NOMO-1 treated with DMSO at 0.1 percent for 48 hours (cell line): ENCODE results near the gene SMNDC1.
"Not testable (repeated sequence)": the region's sequence is repeated elsewhere in the genome, so short reads cannot be mapped to it uniquely, and the experiment has no call there.

Experiments used
- DNase-seq: peaks from one replicate; lab custom pipeline; 2025; ENCODE audit not compliant: unreplicated experiment; lab: John Stamatoyannopoulos, UW

The SMNDC1 gene

GRCh38 chr10:110304780-110305421, at the start of gene SMNDC1:
TSS of gene SMNDC1 (minus strand) at chr10:110304920. CDS start at chr10:110303587, 1,333 bp downstream.
- peak; percentile 97 for DNase-seq

DNA sequence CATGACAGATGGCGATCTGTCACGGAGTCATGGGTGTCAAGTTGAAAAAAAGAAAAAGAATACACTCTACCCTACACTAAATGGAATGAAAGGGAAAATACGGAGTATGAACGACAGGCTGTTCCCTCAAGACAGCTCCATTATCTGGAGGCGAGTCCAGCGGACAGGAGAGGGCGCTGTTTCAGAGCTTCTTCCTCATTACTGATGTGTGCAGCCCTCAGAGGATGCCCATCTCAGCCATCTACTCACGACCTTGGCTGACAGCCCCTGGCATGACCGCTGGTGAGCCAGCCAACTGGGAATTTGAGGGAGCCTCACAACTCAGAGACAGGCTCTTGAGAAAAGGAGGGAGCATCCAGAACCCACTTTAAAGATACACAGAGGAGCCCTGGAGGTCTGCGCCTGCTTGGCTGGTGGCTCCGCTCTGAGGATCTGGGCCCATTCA, 49.6 kb upstream of the SMNDC1 start:
- DNase-seq, result peak; percentile 53

- DNase-seq, result no peak
These were observed 48.8 kb upstream of the SMNDC1 start for GRCh38 chr10:110353244-110354119.

- no peak for DNase-seq
These were observed 48.2 kb upstream of the SMNDC1 start for GRCh38 chr10:110352930-110353243.

GRCh38 chr10:110350812-110351211, 46.1 kb upstream of the SMNDC1 start:
- no peak for DNase-seq

DNA sequence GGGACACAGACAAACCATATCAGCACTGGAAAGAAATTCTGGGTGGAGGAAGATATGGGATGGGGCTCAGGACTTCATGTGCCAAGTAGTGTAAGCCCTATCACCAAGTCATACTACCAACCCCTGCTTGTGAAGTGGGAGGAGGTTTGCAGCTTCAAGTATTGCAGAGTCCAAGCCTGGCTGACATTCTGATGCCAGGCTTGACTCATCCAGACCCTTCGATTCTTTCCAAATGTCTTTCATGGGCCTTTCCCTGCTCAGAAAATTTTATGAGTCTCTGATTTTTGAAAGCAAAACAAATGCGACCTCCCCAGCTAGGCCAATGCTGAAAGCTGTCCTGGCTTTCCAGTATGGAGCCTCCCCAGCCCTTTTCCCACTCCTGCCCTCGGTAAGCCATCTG, 45.1 kb upstream of the SMNDC1 start:
- DNase-seq, result no peak

DNA sequence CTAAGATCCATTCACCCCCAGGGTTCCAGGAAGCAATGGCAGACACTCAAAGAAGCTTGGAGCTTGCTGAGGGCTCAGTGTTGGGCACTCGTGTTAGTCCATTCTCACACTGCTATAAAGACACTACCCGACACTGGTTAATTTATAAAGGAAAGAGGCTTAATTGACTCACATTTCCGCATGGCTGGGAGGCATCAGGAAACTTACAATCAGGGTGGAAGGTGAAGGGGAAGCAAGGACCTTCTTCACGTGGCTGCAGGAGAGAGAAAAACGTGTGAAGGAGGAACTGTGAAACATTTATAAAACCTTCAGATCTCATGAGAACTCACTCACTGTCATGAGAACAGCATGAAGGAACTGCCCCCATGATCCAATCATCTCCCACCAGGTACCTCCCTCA, 44.7 kb upstream of the SMNDC1 start:
- no peak for DNase-seq

GRCh38 chr10:110348336-110348735, 43.6 kb upstream of the SMNDC1 start:
- DNase-seq, result peak; percentile 26

GRCh38 chr10:110346914-110347313, 42.2 kb upstream of the SMNDC1 start:
- no peak for DNase-seq

GRCh38 chr10:110345286-110345685, 40.6 kb upstream of the SMNDC1 start:
- no peak for DNase-seq

DNA sequence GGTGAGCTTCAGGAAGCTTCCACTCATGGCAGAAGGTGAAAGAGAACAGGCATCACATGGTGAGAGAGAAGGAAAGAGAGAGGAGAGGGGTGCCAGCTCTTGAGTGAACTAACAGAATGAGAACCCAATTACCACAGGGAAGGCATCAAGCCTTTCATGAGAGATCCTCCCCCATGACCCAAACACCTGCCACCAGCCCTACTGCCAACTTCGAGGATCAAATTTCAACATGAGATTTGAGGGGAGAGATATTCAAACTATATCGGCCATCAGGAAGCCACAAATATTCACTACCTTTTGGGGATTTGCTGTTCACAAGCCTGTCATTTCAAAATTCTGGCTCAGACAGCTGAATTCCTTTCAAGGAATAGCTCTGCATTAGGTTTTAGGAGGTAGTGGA, 39.9 kb upstream of the SMNDC1 start:
- no peak for DNase-seq

- DNase-seq, result no peak
These were observed 39.2 kb upstream of the SMNDC1 start for GRCh38 chr10:110343947-110344346.

DNA sequence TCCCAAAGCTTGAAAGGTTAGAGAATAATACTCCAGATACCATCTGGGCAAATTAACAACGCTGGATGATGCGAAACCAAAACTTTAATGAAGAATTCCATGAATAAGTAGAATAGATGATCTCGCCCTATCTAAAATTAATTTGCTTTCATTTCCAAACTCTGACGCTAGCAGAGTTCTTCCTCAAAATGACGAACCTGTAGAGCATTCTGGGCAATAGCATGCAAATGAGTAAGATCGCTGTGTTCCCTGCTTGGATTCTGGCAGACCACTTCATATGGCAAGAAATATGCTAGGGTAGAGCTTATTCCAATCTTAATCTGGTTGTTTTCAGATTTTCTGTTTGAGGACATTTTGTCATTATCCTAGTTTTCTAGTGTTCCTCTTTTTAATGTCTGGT, 36.1 kb upstream of the SMNDC1 start:
- DNase-seq, result peak; percentile 27

DNA sequence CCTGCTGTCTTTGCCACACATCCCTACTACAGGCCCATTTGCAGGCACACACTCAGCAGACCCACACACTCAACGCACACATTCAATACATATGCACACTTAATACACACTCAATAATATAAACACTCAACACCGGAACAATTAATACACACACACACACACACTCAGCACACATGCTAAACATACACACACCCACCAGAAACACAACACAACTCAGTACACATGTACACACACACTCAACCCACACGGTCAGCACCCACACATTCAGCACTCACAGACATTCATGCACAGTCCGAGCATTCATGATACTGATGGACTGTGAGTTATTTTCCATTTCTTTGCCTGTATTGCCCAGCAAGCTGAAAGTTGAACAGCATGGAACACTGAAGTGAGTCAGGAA, 35.4 kb upstream of the SMNDC1 start:
- DNase-seq, result no peak

- DNase-seq, result no peak
These were observed 33.2 kb upstream of the SMNDC1 start for GRCh38 chr10:110337906-110338305.

- DNase-seq, result no peak
These were observed 32.7 kb upstream of the SMNDC1 start for GRCh38 chr10:110337401-110337800.

DNA sequence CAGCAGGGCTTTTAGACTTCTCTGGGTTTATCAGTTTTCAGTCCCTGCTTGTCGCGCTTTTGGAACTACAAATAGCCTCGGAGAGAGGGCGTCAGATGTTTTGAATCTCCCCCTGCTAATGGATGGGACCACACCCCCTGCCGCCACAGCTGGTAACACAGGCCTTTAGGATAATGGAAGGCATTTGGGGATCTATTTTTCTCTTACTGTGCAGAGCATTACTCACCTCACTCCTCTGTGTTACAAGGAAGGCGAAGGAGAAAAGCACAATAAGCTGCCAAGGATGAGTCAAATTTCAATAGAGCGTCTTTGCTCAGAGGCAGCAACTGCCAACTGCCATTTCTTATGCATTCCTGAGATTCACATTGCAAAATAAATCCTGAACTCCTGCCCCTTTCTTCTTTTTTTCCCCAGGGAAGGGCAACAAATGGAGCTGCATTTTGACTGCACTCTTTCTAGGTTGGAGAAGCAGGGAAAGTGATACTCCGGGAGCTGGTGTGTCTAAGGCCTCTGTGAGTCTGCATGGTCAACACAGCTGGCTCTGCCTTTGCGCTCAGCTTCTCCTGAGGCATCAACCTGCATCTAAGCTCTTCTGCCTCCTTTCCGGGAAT, 31.5 kb upstream of the SMNDC1 start:
- DNase-seq, result no peak

DNA sequence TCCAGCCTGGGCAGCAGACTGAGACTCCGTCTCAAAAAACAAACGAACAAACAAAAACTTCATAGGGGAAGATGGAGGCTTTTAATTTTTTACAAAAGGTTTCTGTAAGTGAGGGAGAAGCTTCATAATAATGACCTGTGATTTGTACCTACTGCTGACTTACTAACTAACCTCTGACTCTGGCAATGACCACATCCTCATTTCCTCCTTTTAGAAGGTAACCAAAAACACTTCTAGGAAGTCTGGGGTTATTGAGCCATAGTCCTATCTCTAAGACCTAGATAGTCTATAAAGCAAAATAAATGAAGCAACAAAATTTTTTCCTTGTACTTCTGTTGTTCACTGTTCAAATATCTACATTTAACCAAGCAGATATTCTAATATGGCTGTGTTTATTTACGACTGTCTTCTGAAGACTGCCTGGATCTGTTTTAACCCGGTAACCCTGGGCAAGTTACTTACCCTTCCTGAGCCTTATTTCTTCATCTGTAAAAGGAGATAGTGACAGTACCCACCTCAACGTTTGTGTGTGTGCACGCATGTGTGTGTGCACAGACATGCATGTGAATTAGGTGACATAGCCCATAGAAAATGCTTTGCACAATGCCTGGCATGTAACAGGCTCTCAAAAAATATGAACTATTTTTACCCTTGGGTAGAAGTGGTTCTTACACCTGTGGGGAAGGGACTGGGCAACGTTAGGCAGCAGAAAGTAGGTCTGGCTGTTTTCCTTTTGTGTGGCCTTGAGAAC, 30.8 kb upstream of the SMNDC1 start:
- DNase-seq, result peak; percentile 62

DNA sequence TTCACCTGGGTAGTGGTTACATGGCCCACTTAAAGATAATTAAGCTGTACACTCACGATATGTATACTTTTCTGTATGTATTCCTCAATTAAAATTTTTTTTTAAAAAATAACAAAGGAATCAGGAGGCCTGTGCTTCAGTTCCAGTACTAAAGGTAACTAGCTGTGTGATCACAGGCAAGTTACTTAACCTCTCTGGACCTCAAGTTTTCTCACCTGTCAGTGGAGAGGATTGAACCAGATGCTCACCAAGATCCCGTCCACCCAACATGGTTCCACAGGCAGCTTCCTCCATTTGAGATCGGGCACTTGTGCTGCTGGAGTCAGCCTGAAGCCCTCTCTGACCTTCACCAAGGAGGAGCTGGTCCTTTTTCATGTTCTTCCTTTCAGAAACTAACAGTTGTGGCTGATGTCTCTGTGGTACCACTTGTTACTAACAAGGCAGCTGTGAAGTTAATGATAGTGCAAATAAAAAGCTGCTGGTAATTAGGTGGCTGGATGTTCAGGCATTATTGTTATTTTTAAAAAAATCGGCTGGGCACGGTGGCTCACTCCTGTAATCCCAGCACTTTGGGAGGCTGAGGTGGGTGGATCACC, 29.4 kb upstream of the SMNDC1 start:
- DNase-seq, result no peak

DNA sequence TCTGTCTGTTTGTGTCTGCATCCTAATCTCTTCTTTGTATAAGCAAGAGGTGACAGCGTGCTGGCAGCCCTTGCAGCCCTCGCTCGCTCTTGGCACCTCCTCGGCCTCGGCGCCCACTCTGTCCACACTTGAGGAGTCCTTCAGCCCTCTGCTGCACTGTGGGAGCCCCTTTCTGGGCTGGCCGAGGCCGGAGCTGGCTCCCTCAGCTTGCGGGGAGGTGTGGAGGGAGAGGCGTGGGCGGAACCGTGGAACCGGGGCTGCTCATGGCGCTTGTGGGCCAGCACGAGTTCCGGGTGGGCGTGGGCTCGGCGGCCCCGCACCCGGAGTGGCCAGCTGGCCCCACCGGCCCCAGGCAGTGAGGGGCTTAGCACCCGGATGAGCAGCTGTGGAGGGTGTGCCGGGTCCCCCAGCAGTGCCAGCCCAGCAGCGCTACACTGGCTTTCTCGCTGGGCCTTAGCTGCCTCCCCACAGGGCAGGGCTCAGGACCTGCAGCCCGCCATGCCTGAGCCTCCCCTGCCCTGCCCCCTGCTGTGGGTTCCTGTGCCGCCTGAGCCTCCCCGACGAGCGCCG, 26.6 kb upstream of the SMNDC1 start:
- DNase-seq, result not testable (repeated sequence)

GRCh38 chr10:110330675-110331074, 26.0 kb upstream of the SMNDC1 start:
- DNase-seq, result no peak
